Measurements from ENCODE around the gene ANKLE2. TPM values are rescaled to one million over a fixed set of nuclear protein-coding genes. Genes with fewer than 3 reads are reported as not detected.

ANKLE2 gene
- total RNA-seq, 1 donor from 2014 or later: 136 TPM

DNA sequence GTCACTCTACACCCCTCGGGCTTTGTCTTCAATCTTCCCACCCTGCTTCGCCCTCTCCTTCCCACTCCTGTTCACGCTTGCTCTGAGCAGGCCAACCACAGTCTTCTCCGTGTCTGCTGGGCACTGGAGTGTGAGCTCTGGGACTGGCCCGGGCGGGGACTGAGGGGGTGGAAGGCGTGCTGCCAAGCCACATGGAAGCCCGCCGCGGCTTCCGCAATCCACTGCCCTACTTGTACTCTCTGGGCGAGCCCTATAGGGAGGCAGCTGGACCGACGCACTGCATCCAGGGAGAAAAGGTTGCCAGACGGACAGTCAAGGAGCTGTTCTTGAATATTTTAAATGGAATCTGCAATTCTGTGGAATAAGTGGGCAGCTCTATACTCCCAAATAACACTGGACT lies 42.3 kb upstream of the ANKLE2 start:
- H3K9me3 Mint-ChIP-seq: no peaks in the 10 kb centered on the region
- no peak overlapping the region for H3K4me3 Mint-ChIP-seq
- ATAC-seq (ENCODE audit: low read depth) (no peak), DNase-seq (no peak)
- H3K27ac Mint-ChIP-seq: no peak overlapping the region
- ChIA-PET CTCF (no interaction called here), POLR2A (interaction anchor here (0.6 kb wide), 1 partner anchor 148 kb away, joined by 3 read pairs; no protein-coding TSS in a partner anchor)
- intact Hi-C loops (cut with micrococcal nuclease): no loop called here
- peaks cover 85% of the 10 kb centered on the region for H3K36me3 Mint-ChIP-seq (ENCODE audit: low read depth)
- H3K27me3 Mint-ChIP-seq: no peaks in the 10 kb centered on the region
- TF ChIP-seq, protein P1, sequence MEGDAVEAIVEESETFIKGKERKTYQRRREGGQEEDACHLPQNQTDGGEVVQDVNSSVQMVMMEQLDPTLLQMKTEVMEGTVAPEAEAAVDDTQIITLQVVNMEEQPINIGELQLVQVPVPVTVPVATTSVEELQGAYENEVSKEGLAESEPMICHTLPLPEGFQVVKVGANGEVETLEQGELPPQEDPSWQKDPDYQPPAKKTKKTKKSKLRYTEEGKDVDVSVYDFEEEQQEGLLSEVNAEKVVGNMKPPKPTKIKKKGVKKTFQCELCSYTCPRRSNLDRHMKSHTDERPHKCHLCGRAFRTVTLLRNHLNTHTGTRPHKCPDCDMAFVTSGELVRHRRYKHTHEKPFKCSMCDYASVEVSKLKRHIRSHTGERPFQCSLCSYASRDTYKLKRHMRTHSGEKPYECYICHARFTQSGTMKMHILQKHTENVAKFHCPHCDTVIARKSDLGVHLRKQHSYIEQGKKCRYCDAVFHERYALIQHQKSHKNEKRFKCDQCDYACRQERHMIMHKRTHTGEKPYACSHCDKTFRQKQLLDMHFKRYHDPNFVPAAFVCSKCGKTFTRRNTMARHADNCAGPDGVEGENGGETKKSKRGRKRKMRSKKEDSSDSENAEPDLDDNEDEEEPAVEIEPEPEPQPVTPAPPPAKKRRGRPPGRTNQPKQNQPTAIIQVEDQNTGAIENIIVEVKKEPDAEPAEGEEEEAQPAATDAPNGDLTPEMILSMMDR (IDR thresholded peaks at IDR 0.05): no peak
- no peaks in the 10 kb centered on the region for H3K4me1 Mint-ChIP-seq

DNA sequence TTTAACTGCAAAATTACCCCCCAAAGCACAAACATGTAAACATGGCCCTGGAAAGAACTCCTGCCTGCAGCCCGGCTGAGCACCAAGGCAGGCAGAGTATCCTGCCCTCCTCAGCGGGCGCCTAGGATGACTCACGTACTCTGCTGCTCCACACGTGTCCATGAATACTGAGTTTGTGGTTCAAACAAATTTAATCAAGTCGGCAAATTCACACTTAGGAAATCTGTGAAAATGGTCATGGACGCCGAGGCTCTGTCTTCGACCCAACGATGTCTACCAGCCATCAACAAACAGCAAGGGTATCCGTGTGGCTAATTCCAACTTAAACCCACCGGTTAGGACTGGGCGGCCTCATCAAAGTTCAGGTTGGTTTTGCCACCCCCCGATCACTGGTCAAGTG lies 41.5 kb upstream of the ANKLE2 start:
- intact Hi-C loops (cut with micrococcal nuclease): no loop called here
- no peak for ATAC-seq (ENCODE audit: low read depth)
- peaks cover 84% of the 10 kb centered on the region for H3K36me3 Mint-ChIP-seq (ENCODE audit: low read depth)
- H3K9me3 Mint-ChIP-seq: no peaks in the 10 kb centered on the region
- H3K4me1 Mint-ChIP-seq: no peaks in the 10 kb centered on the region
- no peak for DNase-seq
- H3K4me3 Mint-ChIP-seq: no peak overlapping the region
- ChIA-PET POLR2A (interaction anchor here (0.6 kb wide), 1 partner anchor 148 kb away, joined by 3 read pairs; no protein-coding TSS in a partner anchor), CTCF (no interaction called here)
- no peaks in the 10 kb centered on the region for H3K27me3 Mint-ChIP-seq
- H3K27ac Mint-ChIP-seq: no peak overlapping the region
- TF ChIP-seq, protein P1 (IDR thresholded peaks at IDR 0.05): no peak

DNA sequence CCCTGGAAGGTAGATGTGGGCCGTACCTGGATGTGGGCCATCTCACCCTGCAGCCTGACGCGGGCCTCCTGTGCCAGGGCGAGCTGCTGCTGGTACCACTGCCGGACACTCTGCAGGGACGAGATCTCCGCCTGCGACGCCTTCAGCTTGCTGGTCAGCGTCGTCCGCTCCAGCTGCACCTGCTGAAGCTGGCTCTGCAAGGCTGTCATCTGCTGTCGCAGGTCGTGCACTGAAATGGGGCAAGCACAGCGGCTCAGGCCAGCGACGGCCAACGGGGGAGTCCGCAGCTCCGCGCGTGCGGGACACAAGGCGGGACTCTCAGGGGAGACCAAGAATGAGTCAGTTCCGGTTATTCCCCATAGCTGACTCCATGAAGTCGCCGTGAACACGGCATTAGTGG lies 40.1 kb upstream of the ANKLE2 start:
- H3K27me3 Mint-ChIP-seq: no peaks in the 10 kb centered on the region
- DNase-seq: no peak
- H3K4me3 Mint-ChIP-seq: no peak overlapping the region
- H3K9me3 Mint-ChIP-seq: no peaks in the 10 kb centered on the region
- POLR2A ChIA-PET: no interaction called here
- H3K4me1 Mint-ChIP-seq: no peaks in the 10 kb centered on the region
- H3K27ac Mint-ChIP-seq: no peak overlapping the region
- H3K36me3 Mint-ChIP-seq (ENCODE audit: low read depth): peaks cover 84% of the 10 kb centered on the region
- no peak for ATAC-seq (ENCODE audit: low read depth)
- CTCF ChIA-PET: no interaction called here
- intact Hi-C loops (cut with micrococcal nuclease): no loop called here
- TF ChIP-seq, protein P1 (IDR thresholded peaks at IDR 0.05): no peak

DNA sequence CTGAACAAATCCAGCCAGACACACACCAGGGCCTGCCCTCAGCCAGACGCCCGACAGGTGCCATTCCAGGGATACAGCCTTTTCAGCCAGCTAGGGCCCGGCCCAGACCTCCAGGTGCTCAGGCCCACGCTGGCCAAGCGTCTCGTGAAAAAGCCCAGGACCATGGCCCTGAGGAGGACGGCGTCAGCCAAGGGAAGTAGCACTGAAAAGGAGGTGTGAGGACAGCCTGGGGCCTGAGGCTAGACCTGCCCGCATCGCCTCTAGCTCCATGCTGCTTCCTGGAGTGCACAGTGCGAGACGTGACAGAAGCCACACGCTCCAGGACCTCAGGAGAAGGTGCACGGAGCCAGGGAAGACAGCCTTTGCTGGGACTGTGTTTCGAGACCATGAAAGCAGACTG lies 37.2 kb upstream of the ANKLE2 start:
- ATAC-seq (ENCODE audit: low read depth) (no peak), DNase-seq (no peak)
- intact Hi-C loops (cut with micrococcal nuclease): no loop called here
- H3K27ac Mint-ChIP-seq: no peak overlapping the region
- no peaks in the 10 kb centered on the region for H3K9me3 Mint-ChIP-seq
- ChIA-PET POLR2A (no interaction called here), CTCF (no interaction called here)
- no peaks in the 10 kb centered on the region for H3K27me3 Mint-ChIP-seq
- peaks cover 88% of the 10 kb centered on the region for H3K36me3 Mint-ChIP-seq (ENCODE audit: low read depth)
- H3K4me3 Mint-ChIP-seq: no peak overlapping the region
- TF ChIP-seq, protein P1 (IDR thresholded peaks at IDR 0.05): no peak
- H3K4me1 Mint-ChIP-seq: no peaks in the 10 kb centered on the region

DNA sequence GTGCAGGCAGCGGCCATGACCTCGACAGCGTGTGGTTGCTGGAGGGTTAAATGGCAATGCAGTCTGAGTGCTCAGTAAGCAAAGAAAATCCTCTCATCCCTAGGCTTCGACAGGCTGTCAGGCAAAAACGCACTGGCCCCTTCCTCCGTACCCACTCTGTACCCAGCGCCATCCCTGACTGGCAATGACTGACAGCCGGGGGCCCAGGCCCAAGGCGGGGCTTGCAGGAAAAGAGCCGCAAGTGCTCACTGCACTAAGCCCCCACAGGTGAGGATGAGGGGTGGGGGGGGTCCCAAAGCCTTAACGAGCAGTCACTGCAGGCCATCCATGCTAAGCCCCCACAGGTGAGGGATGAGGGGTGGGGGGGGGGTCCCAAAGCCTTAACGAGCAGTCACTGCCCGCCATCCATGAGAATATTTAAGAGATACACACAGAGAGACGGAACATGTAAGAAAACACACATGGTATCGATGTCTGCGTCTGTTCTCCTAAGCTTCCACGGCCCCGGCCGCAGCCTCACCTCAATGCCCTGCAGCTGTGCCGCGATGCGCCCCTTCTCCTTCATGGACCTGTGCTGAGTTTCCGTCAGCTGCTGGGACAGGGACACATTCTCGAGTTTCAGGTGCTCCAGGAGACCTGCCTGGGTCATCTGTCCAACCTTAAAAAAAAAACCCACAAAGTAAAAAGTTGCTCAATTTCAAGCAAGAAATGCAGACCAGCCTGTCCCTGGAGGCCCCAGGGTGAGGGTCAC lies 36.4 kb upstream of the ANKLE2 start:
- TF ChIP-seq, protein P1 (IDR thresholded peaks at IDR 0.05): no peak
- Mint-ChIP-seq H3K27me3 (no peaks in the 10 kb centered on the region), H3K4me3 (no peak overlapping the region), H3K4me1 (no peaks in the 10 kb centered on the region), H3K9me3 (no peaks in the 10 kb centered on the region), H3K36me3 (ENCODE audit: low read depth) (peaks cover 82% of the 10 kb centered on the region), H3K27ac (no peak overlapping the region)
- intact Hi-C loops (cut with micrococcal nuclease): no loop called here
- CTCF ChIA-PET: no interaction called here
- ATAC-seq (ENCODE audit: low read depth) (no peak), DNase-seq (no peak)
- POLR2A ChIA-PET: interaction anchor here (0.5 kb wide), 1 partner anchor 16 kb away, joined by 3 read pairs; no protein-coding TSS in a partner anchor
